HCT116 (cell line): ENCODE data around the gene PREPL. TPM values are rescaled to one million over a fixed set of nuclear protein-coding genes. Genes with fewer than 3 reads are reported as not detected.
"Not testable (repeated sequence)": the region's sequence is repeated elsewhere in the genome, so short reads cannot be mapped to it uniquely, and the experiment has no call there.

ENCODE experiments used
- ATAC-seq: fragments of 200-7000 bp; cut with Tn5 transposase; 2 replicates; pipeline ENCODE4 v1.9.1; 2020; ENCODE audit warnings: mild to moderate bottlenecking, moderate library complexity
- BruUV-seq: library from RNA; stranded (reverse); fragments of 400-500 nt; replicated peaks from 2 replicates; lab custom pipeline; 2021; lab: Mats Ljungman, UMichigan
- CTCF ChIA-PET: fragments of 300-600 bp; sonication (Branson Sonifier 250); formaldehyde crosslinking; loops from one replicate; lab custom pipeline; 2021; ENCODE audit warnings: antibody characterized with exemption; lab: Charles Lee
- POLR2A ChIA-PET: fragments of 300-600, 350-600 bp; sonication (Branson Sonifier 250); formaldehyde crosslinking; loops from one replicate; lab custom pipeline; 2021; ENCODE audit warnings: antibody characterized with exemption; lab: Charles Lee
- RAD21 ChIA-PET, 2 experiments: fragments of 300-600 bp; sonication (Branson Sonifier 250); formaldehyde crosslinking; loops; one replicate each; lab custom pipeline; 2023; ENCODE audit warnings: low total read pairs in 2 of 2; ENCODE audit not compliant: uncharacterized antibody in 2 of 2, unreplicated experiment in 2 of 2, low non-redundant PET in 1 of 2; lab: Charles Lee
- DNase-seq: peaks from one replicate; pipeline ENCODE4 v3.0.0-alpha.2; 2010; ENCODE audit warnings: low read depth, low spot score
- H2AFZ ChIP-seq: fragments of 200-600 bp; shearing (Covaris generic), sonication (generic); 2 replicates; pipeline ENCODE4 v1.6.1; 2017; ENCODE audit warnings: low read depth, mixed run types, mixed read lengths, antibody characterized with exemption, low read length; ENCODE audit not compliant: poor library complexity, severe bottlenecking
- H3K27ac ChIP-seq: 2 replicates; pipeline ENCODE4 v1.5.1; 2012; ENCODE audit warnings: low read depth, low read length
- H3K27me3 ChIP-seq: fragments of 200-600 bp; sonication (generic); 2 replicates; pipeline ENCODE4 v1.6.1; 2016; ENCODE audit warnings: mixed run types, low read length, mixed read lengths; ENCODE audit not compliant: insufficient read depth
- H3K36me3 ChIP-seq, 2 experiments: fragments of 200-500 bp in 1 of 2; fragments of 200-600 bp in 1 of 2; sonication (Bioruptor generic) in 1 of 2; sonication (generic) in 1 of 2; 2 replicates each; pipeline versions ENCODE4 v1.5.1 to v1.6.1; 2014 to 2016; ENCODE audit warnings: low read length in 2 of 2, inconsistent platforms in 1 of 2, mixed read lengths in 1 of 2, mixed run types in 1 of 2; ENCODE audit not compliant: insufficient read depth in 2 of 2, control insufficient read depth in 1 of 2
- H3K4me1 ChIP-seq, 2 experiments: fragments of 200-600 bp in 1 of 2; sonication (generic) in 1 of 2; 2 replicates each; pipeline versions ENCODE4 v1.5.1 to v1.6.1; 2012 to 2017; ENCODE audit warnings: low read length in 2 of 2, inconsistent platforms in 1 of 2, mild to moderate bottlenecking in 1 of 2, mixed read lengths in 1 of 2, mixed run types in 1 of 2, moderate library complexity in 1 of 2; ENCODE audit not compliant: insufficient read depth in 2 of 2, control insufficient read depth in 1 of 2
- H3K4me2 ChIP-seq: fragments of 200-600 bp; sonication (generic); 2 replicates; pipeline ENCODE4 v1.6.1; 2017; ENCODE audit warnings: mixed run types, low read length, mixed read lengths
- H3K4me3 ChIP-seq, 2 experiments: fragments of 200-600 bp in 1 of 2; sonication (generic) in 1 of 2; replicated peaks in 1 of 2; 2 replicates each; pipeline ENCODE4 v1.5.1; 2011 to 2016; ENCODE audit warnings: low read length in 2 of 2, control low read depth in 1 of 2, low read depth in 1 of 2, mild to moderate bottlenecking in 1 of 2, mixed read lengths in 1 of 2, mixed run types in 1 of 2
- H3K79me2 ChIP-seq: fragments of 200-600 bp; sonication (generic); 2 replicates; pipeline ENCODE4 v1.6.1; 2017; ENCODE audit warnings: mild to moderate bottlenecking, mixed run types, low read length, moderate library complexity, mixed read lengths; ENCODE audit not compliant: insufficient read depth
- H3K9ac ChIP-seq: fragments of 200-600 bp; sonication (generic); 2 replicates; pipeline ENCODE4 v1.6.1; 2016; ENCODE audit warnings: low read length, mixed read lengths
- H3K9me2 ChIP-seq: fragments of 200-600 bp; sonication (generic), shearing (Covaris generic); 2 replicates; pipeline ENCODE4 v1.6.1; 2017; ENCODE audit warnings: mixed run types, mild to moderate bottlenecking, moderate library complexity; ENCODE audit not compliant: insufficient read depth
- H3K9me3 ChIP-seq, 2 experiments: fragments of 200-500 bp in 1 of 2; fragments of 200-600 bp in 1 of 2; sonication (Bioruptor generic) in 1 of 2; sonication (generic) in 1 of 2; 2 replicates each; pipeline ENCODE4 v1.6.1; 2014 to 2017; ENCODE audit warnings: low read length in 2 of 2, mixed read lengths in 2 of 2, inconsistent platforms in 1 of 2, low read depth in 1 of 2, mild to moderate bottlenecking in 1 of 2, mixed run types in 1 of 2, moderate library complexity in 1 of 2; ENCODE audit not compliant: control insufficient read depth in 1 of 2, insufficient read depth in 1 of 2
- H4K20me1 ChIP-seq: fragments of 200-600 bp; sonication (generic), shearing (Covaris generic); 2 replicates; pipeline ENCODE4 v1.6.1; 2017; ENCODE audit warnings: mixed run types, mild to moderate bottlenecking, moderate library complexity; ENCODE audit not compliant: insufficient read depth
- ATF3 ChIP-seq: IDR thresholded peaks from 2 replicates; pipeline ENCODE4 v1.6.1; 2012
- CBX3 ChIP-seq: IDR thresholded peaks from 2 replicates; pipeline ENCODE4 v1.6.1; 2012; ENCODE audit warnings: low read depth
- CEBPB ChIP-seq: IDR thresholded peaks from 2 replicates; pipeline ENCODE4 v1.6.1; 2012; ENCODE audit warnings: low read depth
- EGR1 ChIP-seq: IDR thresholded peaks from 2 replicates; pipeline ENCODE4 v1.6.1; 2012; ENCODE audit warnings: low read depth
- EZH2 ChIP-seq: fragments of 200-600 bp; sonication (generic); IDR thresholded peaks from 2 replicates; pipeline ENCODE4 v1.6.1; 2017; ENCODE audit warnings: antibody characterized with exemption, mixed run types
- EZH2phosphoT487 ChIP-seq: fragments of 200-600 bp; IDR thresholded peaks from 2 replicates; pipeline ENCODE4 v1.6.1; 2018; ENCODE audit warnings: antibody characterized with exemption, borderline replicate concordance
- FOSL1 ChIP-seq: IDR thresholded peaks from 2 replicates; pipeline ENCODE4 v1.6.1; 2012; ENCODE audit warnings: low read depth
- JUND ChIP-seq: IDR thresholded peaks from 2 replicates; pipeline ENCODE4 v1.6.1; 2012
- RAD21 ChIP-seq: IDR thresholded peaks from 2 replicates; pipeline ENCODE4 v1.6.1; 2012; ENCODE audit warnings: low read depth, mild to moderate bottlenecking
- SIN3A ChIP-seq: IDR thresholded peaks from 2 replicates; pipeline ENCODE4 v1.6.1; 2012; ENCODE audit warnings: low read depth
- YY1 ChIP-seq: IDR thresholded peaks from 2 replicates; pipeline ENCODE4 v1.6.1; 2011; ENCODE audit warnings: low read length, low read depth, moderate library complexity, mild to moderate bottlenecking; ENCODE audit not compliant: insufficient replicate concordance; ENCODE audit errors: extremely low read depth
- ZBTB33 ChIP-seq: IDR thresholded peaks from 2 replicates; pipeline ENCODE4 v1.6.1; 2011; ENCODE audit warnings: mild to moderate bottlenecking, low read length, moderate library complexity; ENCODE audit not compliant: insufficient replicate concordance; ENCODE audit errors: extremely low read depth
- ZFX ChIP-seq: fragments of 450-650 bp; IDR thresholded peaks from 2 replicates; pipeline ENCODE4 v1.6.1; 2017
- ZNF274 ChIP-seq: fragments of 200-500 bp; sonication (Bioruptor generic); IDR thresholded peaks from 2 replicates; pipeline ENCODE4 v1.6.1; 2014; ENCODE audit warnings: mild to moderate bottlenecking, low read depth, low read length, inconsistent platforms
- intact Hi-C: fragments of 100-400 bp; cut with micrococcal nuclease; formaldehyde crosslinking; loops from 2 replicates; pipeline ENCODE4 v1.10.0; 2022
- total RNA-seq: library from RNA; stranded (reverse); gene quantifications from one replicate; pipeline ENCODE4 v1.2.1, GENCODE V29; 2021; ENCODE audit not compliant: unreplicated experiment

The PREPL gene
- total RNA-seq, 1 experiment from 2014 or later: 31.1 TPM

GRCh38 chr2:44303766-44304165 lies 57.5 kb downstream of the PREPL start:
- POLR2A ChIA-PET, CTCF ChIA-PET, intact Hi-C loops: not testable (repeated sequence)

GRCh38 chr2:44301111-44301510 lies 60.2 kb downstream of the PREPL start:
- Histone ChIP-seq H3K9ac (no peak overlapping the region), H3K79me2 (no peaks in the 10 kb centered on the region), H3K4me1 (no peaks in the 10 kb centered on the region), H2AFZ (no peak overlapping the region), H3K9me2 (no peaks in the 10 kb centered on the region), H3K9me3 (no peaks in the 10 kb centered on the region), H3K4me3 (no peak overlapping the region), H3K36me3 (no peaks in the 10 kb centered on the region), H3K4me2 (no peak overlapping the region), H3K27ac (no peak overlapping the region), H3K27me3 (no peaks in the 10 kb centered on the region), H4K20me1 (no peaks in the 10 kb centered on the region)
- ATAC-seq (no peak), DNase-seq (no peak)
- ChIA-PET POLR2A (interaction anchor here (0.7 kb wide), 1 partner anchor 32 kb away, joined by 4 read pairs; no protein-coding TSS in a partner anchor), RAD21 (no interaction called here), CTCF (interaction anchor here (1.1 kb wide), 1 partner anchor 257 kb away, joined by 3 read pairs; no protein-coding TSS in a partner anchor)
- TF ChIP-seq ZFX (no peak), ZBTB33 (no peak), JUND (no peak), CBX3 (no peak), ZNF274 (no peak), YY1 (no peak), CEBPB (no peak), FOSL1 (no peak), EGR1 (no peak), ATF3 (no peak), RAD21 (no peak), EZH2phosphoT487 (no peak), SIN3A (no peak), EZH2 (no peak)
- intact Hi-C loops: no loop called here
- no TSS peak for BruUV-seq

More at GRCh38 chr2:44303766-44304165, 57.5 kb downstream of the PREPL start:
- H3K9ac ChIP-seq, H3K36me3 ChIP-seq, H3K4me1 ChIP-seq, H3K27me3 ChIP-seq, H3K9me2 ChIP-seq, ATAC-seq, RAD21 ChIA-PET, H3K4me3 ChIP-seq, H3K79me2 ChIP-seq, DNase-seq, H2AFZ ChIP-seq, BruUV-seq, H4K20me1 ChIP-seq, H3K9me3 ChIP-seq, H3K27ac ChIP-seq, H3K4me2 ChIP-seq: not testable (repeated sequence)
